ENCODE results near the gene SLC37A3.

GRCh38 chr7:140360697-140361229 lies 37.6 kb downstream of the SLC37A3 start:
- no peak for TF ChIP-seq CTCF (conservative IDR thresholded peaks at IDR 0.05; ENCODE audit: low read length)
- TF ChIP-seq EZH2phosphoT487 (IDR thresholded peaks at IDR 0.05; ENCODE audit: borderline replicate concordance, low read depth, low read length), result no peak
